ENCODE measurements around the gene LUC7L2.
"Not testable (repeated sequence)": the region's sequence is repeated elsewhere in the genome, so short reads cannot be mapped to it uniquely, and the experiment has no call there.

The LUC7L2 gene

DNA sequence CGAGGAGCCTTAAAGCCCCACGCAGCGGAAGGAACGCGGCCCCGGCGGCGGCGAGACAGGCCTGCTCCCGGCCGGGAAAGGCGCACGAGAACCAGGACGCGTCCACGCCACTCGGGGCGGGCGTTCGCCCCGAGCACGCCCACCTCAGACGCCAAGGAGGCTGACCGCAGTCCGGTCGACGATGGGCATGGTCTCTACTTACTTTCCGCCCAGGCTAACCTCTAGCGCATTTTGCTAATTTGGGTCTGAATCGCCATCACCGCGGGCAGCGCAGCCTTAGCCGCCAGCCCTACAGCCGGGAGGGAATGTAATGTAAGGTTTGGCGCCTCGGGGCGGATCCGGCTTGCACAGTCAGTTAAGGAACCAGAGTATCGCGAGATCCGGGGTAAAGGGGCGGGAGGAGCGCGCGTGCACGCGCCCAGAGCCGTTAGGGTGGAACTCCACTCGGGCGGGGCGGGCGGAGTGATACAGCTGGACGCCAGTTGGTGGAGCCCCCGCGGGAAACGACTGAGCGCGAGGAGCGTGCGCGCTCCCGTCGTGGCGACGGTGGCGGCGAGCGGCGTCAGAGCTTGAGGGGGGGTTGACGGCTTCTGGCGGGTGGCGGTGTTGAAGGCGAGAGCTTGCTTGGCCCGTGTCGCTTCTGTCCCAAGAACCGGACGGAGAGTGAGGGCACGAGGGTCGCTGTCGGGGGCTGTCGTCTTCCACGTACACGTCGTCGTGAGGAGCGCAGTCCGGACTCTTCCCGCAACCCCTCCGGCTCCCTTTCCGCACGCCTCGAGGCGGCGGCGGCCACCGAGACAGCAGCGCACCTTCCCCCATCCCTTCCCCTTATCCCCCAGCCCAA lies at the start of gene LUC7L2:
TSS of gene LUC7L2 (plus strand) at position 529 of the 844 bp plus-strand sequence. CDS start 368 bp downstream, outside the sequence.
- DNase-seq, result peak; percentile 99

DNA sequence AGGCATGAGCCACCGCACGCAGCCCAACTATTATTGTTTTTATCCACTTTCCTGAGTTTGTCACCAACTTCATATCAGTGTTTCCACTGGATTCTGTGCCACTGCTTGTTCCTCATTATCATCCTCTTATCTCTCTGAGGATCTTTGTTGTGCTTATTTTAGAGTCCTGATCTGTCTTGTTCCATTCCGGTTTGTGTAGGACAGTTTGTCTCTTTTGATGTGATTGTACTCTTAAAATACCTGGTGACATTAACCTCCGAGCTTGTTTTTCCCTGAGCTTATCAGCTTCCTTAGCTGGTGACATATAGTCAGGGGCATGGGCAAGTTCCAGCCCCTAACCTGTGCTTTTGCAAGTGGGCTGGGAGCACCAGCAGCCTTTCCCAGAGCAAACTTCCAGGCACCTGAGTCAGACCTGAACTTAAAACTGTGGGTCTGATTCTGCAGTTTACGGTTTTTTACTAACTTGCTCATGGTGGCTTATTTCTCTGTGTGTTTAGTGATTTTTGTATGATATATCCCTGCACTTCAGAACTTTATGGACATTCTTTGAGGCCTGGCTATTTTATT lies 41.7 kb upstream of the LUC7L2 start:
- DNase-seq, result no peak

- DNase-seq, result no peak
Measured at GRCh38 chr7:139321071-139321745, 38.5 kb upstream of the LUC7L2 start.

GRCh38 chr7:139324709-139325108 lies 35.0 kb upstream of the LUC7L2 start:
- not testable (repeated sequence) for DNase-seq

- no peak for DNase-seq
Measured at GRCh38 chr7:139328375-139328774, 31.3 kb upstream of the LUC7L2 start.

DNA sequence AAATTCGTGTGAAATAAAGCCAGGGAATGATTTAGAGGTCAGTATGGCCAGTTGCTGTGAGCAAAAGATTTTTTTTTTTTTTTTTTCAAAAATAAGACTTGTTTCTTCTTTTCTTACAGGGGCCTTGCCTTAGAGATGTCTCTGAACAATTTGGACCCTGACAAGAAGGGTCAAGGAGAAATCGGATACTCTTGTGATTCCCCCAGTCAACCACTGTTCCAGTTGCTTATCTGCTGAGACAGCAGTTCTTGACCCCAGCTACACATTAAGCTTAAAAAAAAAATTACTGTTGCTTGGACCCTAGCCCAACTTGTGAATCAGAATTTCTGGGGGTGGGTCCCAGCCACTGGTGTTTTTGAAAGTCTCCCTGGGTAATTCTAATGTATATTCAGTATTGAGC lies 30.6 kb upstream of the LUC7L2 start:
- DNase-seq, result no peak

DNA sequence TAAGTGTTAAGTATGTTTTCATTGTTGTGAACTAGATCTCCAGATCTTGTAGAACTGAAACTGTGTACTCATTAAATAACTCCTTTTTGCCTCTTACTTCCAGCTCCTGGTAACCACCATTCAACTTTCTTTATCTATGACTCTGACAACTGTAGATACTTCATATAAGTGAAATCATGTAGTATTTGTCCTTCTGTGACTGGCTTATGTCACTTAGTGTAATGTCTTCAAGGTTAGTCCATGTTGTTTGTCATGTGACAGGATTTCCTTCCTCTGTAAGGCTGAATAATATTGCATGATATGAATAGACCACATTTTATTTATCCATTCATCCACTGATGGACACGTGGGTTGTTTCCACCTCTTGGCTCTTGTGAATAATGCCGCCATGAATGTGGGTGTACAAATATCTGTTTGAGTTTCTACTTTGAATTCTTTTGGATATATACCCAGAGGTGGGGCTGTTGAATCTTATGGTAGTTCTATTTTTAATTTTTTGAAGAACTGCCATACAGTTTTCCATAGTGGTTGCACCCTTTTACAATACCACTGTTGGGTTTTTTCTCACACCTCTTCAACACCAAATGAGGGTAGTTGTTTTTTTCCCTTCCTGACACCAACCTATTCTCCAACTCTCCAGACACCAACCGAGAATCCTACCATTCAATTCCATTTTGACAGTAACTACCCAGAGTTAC lies 29.2 kb upstream of the LUC7L2 start:
- DNase-seq, result no peak

GRCh38 chr7:139332697-139333359 lies 26.9 kb upstream of the LUC7L2 start:
- no peak for DNase-seq

DNA sequence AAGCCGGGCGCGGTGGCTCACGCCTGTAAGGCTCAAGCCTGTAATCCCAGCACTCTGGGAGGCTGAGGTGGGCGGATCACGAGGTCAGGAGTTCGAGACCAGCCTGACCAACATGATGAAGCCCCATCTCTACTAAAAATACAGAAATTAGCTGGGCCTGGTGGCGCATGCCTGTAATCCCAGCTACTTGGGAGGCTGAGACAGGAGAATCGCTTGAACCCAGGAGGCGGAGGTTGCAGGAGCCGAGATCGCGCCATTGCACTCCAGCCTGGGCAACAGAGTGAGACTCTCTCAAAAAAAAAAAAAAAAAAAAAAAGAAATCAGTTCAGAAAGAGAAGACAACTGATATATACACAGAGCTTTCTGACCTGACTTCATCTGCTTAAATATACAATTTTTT lies 26.3 kb upstream of the LUC7L2 start:
- DNase-seq, result not testable (repeated sequence)

DNA sequence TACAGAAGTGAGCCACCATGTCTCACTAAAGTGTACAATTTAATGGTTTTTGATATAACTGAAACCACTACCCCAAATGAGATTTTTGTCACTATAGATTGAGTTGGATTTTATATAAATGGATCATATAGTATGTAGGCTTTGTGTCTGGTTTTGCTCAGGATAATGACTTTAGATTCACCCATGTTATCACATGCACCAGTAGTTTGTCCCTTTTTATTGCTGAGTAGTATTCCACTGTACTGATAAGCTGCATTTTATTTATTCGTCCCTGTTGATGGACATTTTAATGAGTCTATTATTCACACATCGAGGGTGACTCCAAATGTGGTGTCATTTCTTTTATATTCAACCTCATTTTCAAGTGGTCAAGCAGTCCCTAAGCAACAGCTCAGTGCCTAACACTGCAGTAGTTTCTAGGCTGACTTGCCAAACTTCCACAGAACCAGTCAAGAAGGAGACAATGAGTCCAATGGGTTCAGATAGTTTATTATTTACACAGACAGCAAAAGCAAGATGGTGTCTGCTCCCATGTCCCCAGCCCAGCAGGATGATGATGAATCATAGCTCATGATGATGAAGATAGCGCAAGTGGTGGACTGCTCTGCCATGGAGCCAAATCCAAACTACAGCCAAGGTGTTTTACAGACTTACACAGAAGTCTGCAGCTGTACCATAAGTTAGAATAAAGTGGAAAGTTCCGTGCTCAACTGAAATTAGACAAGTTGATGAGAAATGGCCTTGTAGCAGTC lies 25.1 kb upstream of the LUC7L2 start:
- no peak for DNase-seq

GRCh38 chr7:139339025-139339424 lies 20.7 kb upstream of the LUC7L2 start:
- no peak for DNase-seq

GRCh38 chr7:139339698-139340036 lies 20.0 kb upstream of the LUC7L2 start:
- no peak for DNase-seq

DNA sequence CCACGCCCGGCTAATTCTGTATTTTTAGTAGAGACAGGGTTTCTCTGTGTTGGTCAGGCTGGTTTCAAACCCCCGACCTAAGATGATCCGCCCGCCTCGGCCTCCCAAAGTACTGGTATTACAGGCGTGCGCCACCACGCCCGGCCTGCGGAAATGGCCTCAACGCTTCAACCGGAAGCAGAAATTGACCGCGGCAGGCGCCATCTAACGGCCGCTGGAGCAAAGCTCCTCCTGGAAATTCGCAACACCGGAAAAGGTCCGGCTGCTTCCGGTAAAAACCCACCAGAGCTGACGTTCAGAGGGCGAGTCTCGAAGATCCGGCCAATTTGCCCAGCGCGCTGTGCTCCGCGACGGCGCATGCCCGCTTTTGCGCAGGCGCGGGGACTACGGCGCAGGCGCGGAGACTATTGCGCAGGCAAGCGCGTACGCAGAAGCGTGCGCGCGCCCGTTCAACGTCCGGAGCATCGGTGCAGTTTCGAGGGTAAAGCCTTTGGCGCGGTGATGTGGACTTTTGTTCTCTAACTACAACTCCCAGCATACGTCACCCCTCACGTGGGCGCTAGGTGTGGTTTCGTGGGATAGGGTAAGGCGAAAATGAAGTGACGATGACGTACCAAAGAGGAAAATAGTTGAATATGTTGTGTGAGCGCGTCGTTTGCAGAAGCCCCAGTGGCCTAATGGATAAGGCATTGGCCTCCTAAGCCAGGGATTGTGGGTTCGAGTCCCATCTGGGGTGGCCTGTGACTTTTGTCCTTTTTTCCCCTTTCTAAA lies 19.5 kb upstream of the LUC7L2 start:
- DNase-seq, result peak; percentile 99

GRCh38 chr7:139340808-139341057 lies 19.0 kb upstream of the LUC7L2 start:
- DNase-seq, result no peak

DNA sequence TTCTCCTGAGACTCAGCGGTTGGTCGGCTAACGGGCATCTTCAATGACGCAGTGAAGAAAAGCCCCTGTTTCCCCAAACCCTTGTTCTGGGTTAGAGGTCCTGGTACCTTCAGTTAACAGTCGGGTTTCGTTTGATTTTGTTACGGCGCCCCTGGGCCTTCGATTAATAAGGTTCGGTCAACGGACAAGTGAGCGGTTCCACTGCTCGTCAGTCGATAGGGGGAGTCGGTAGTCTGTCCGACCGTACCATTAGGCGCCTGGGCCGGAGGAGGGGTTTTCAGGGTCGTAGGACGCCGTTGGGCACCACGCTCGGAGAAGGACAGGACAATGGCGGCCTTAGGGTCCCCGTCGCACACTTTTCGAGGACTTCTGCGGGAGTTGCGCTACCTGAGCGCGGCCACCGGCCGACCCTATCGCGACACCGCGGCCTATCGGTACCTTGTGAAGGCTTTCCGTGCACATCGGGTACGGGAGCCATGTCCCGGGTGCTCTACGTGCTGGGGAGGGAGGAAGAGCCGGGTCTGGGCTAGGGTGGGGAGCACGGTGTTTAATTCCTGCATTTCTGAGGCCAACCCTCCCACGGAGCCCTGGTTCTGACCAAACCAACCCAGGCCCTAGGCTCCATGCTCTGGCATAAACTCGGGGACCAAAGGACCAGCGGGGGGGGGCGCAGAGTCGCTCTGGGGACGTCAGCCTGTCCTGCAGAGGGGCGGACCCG lies 18.5 kb upstream of the LUC7L2 start, which contains the start of gene FMC1:
TSS of gene FMC1 (plus strand) at position 280 of the 718 bp plus-strand sequence. CDS start at position 328, 48 bp downstream.
- DNase-seq, result peak; percentile 89

GRCh38 chr7:139341776-139342226 lies 17.9 kb upstream of the LUC7L2 start:
- DNase-seq, result no peak

- DNase-seq, result no peak
Measured at GRCh38 chr7:139345042-139345441, 14.7 kb upstream of the LUC7L2 start.

DNA sequence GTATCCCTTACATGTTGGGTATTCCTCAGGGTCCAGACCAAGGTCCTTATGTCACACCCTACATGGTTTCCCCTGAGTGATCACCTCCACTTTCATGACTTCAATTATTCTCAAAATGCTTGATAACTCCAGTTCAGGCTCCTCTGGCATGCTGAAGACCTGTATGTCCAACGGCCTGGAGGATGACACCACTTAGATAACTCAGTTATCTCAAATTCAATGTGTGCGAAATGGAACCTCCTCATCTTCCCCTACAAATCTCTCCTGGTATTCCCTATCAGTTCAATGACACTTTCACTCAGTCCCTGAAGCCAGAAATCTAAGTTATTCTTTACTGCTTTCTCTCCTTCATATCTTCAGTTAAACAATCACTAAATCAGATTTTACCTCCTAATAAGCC lies 8.7 kb upstream of the LUC7L2 start:
- DNase-seq, result no peak

DNA sequence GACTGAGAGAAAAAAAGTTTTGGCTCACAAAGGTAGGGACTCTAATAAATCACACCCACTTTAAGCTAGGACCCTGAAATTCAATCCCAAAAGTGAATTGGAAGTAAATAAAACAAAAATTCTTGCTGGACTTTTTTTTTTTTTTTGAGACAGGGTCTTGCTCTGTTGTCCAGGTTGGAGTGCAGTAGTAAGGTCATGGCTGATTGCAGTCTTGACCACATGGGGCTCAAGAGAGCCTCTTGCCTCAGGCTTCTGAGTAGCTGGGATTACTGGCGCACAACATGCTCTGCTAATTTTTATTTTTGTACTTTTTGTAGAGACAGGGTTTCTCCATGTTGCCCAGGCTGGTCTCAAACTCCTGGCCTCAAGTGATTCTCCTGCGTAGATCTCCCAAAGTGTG lies 5.0 kb upstream of the LUC7L2 start:
- no peak for DNase-seq

DNA sequence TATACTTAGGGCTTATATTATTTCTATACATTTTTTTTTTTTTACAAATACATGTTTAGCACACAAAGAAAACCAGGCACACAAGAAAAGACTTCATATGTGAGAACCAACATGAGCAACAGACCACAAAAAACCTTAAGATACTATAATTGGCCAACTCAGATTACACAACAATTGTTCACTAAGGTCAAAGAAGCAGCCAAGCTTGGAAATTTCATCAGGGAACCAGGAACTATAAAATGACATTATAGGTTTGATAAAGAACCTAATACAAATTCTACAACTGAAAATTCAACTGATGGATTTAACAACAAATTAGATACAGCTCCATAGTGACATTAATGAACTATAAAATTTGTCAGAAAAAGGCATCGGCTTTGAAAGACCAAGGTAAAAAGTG lies 4.4 kb upstream of the LUC7L2 start:
- no peak for DNase-seq

Measured in CD4-positive, alpha-beta T cell treated with Interleukin-4 for 4 hours (primary cell).